Subcutaneous adipose tissue (tissue), 4 donors: ENCODE results near the gene PSMF1. TPM values are rescaled to one million over a fixed set of nuclear protein-coding genes. Genes with fewer than 3 reads are reported as not detected.

ENCODE experiments used
- CTCF ChIP-seq: fragments of 450-650 bp; IDR thresholded peaks from one replicate; pipeline ENCODE4 v1.5.1; 2016; ENCODE audit warnings: low read depth, mild to moderate bottlenecking, control low read depth, antibody characterized with exemption, moderate library complexity
- total RNA-seq, 4 donors: library from RNA; depleted of rRNA; stranded (reverse); fragments of >200 nt; gene quantifications; one replicate each; pipeline ENCODE4 v1.1.0, GENCODE V29; 2016

The PSMF1 gene
- total RNA-seq, 4 donors from 2014 or later = 48.0 to 102 (median 57.8) TPM

DNA sequence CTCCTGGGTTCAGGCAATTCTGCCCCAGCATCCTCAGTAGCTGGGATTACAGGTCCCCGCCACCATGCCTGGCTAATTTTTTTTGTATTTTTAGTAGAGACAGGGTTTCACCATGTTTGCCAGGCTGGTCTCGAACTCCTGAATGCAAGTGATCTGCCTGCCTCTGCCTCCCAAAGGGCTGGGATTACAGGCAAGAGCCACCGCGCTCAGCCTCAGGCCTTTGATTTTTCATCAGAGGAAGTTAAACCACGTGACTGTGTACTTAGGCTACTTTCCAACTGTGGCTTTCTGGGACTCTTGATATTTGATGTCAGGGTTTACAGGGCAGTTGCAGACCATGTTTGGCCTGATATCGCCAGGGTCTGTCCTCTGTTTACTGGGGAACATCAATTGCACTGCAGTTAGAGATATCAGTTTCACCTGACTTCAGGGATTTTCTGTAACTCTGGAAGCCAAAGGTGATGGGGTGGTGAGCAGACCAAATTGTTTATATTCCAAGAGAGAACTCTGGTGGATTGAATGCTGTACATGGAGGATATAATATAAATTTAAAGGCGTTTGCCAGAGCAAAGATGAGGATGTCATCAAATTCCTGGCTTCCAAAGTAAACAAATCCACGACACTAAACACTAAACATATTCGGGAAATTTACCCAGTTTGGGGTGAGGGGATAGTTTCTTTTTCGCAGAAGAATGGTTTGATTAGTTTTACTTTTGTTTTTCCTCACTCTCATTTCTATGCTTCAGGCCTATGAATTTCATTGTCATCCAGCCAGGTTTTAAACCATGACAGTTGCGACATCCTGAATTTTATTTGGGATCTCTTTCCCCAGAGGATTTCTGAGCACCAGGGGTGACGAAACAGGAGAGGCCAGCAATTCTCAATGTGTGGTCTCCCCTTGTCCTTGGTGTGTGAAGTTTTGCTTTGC, 4.2 kb downstream of the PSMF1 start:
- TF ChIP-seq CTCF = no peak

DNA sequence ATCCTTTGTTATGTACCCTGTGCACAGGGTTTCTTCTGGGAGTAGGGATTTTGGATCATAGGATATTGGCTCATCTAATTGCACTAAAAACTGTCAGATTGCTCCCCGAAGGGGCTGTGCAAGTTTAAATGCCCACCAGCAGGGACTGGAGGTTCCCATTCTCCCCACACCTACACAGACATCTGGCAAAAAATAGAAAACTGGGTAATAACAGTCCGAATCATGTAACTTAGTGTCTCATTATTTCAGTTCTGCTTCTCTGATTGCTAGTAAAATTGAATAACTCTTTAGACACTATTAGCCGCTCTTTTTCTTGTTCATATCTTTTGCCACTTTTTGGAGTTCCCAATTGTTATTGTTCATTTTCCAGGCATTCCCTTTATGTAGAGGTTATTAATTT, 5.3 kb downstream of the PSMF1 start:
- no peak for TF ChIP-seq CTCF

GRCh38 chr20:1124421-1124820, 6.0 kb downstream of the PSMF1 start:
- TF ChIP-seq CTCF = no peak

GRCh38 chr20:1125277-1125676, 6.9 kb downstream of the PSMF1 start:
- no peak for TF ChIP-seq CTCF

DNA sequence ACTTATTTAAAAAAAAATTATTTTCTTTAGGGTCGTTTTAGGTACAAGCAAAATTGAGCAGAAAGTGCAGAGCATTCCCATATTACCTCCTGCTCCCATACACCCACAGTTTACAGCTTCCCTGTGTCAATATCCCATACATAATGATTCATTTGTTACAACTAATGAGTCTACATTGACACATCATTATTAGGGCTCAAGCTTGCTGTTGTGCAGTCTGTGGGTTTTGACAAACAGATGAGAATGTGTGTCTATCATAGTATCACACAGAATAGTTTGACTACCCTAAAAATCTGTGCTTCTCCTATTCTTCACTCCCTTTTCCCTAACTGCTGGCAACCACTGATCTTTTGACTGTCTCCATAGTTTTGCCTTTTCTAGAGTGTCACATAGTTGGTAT, 9.4 kb downstream of the PSMF1 start:
- TF ChIP-seq CTCF = no peak

DNA sequence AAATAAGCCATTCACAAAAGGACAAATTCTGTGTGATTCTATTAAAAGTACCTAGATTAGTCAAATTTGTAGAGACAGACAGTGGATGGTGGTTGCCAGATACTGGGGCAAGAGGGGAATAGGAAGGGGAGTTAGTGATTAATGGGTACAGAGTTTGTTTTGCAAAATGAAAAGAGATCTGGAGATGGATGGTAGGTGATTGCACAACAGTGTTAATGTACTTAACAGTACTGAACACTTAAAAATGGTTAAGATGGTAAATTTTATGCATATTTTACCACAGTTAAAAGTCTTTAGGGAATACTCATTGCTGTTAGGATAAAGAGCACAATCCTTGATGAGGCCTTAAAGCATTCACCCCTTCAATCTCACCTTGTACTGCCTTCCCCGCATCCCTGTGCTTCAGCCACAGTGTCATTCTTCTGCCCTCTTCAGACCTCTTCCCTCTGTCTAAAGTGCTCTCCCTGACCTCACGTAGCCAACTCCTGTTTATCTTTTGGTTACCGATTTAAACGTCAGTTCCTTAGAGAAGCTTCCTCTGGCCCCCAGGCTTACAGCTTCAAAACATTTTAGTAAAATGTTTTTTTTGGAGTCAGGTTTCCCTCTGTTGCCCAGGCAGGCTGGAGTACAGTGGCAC, 11.8 kb downstream of the PSMF1 start:
- no peak for TF ChIP-seq CTCF

GRCh38 chr20:1130847-1131246, 12.4 kb downstream of the PSMF1 start:
- TF ChIP-seq CTCF = no peak
